ENCODE data around the gene IRF9.

Gene IRF9

GRCh38 chr14:24149302-24149969 is 11.6 kb upstream of the IRF9 start:
- no peak for DNase-seq

GRCh38 chr14:24150061-24150460 is 11.0 kb upstream of the IRF9 start:
- no peak for DNase-seq

- DNase-seq, result no peak
Measured at GRCh38 chr14:24150567-24150966, 10.5 kb upstream of the IRF9 start.

GRCh38 chr14:24150993-24151392 is 10.1 kb upstream of the IRF9 start:
- no peak for DNase-seq

- DNase-seq, result no peak
Measured at GRCh38 chr14:24151404-24152080, 9.5 kb upstream of the IRF9 start.

- DNase-seq, result no peak
Measured at GRCh38 chr14:24155100-24155499, 6.0 kb upstream of the IRF9 start.

GRCh38 chr14:24156840-24157239 is 4.2 kb upstream of the IRF9 start:
- DNase-seq, result no peak

GRCh38 chr14:24157331-24157730 is 3.7 kb upstream of the IRF9 start:
- DNase-seq, result no peak

GRCh38 chr14:24159777-24160498 is 1.1 kb upstream of the IRF9 start:
- DNase-seq, result no peak

- no peak for DNase-seq
Measured at GRCh38 chr14:24160499-24160849, 591 bp upstream of the IRF9 start.

- DNase-seq, result no peak
Measured at GRCh38 chr14:24162093-24162492, 1.0 kb downstream of the IRF9 start.

GRCh38 chr14:24164518-24164991 is 3.5 kb downstream of the IRF9 start:
- DNase-seq, result no peak

GRCh38 chr14:24165785-24166184 is 4.7 kb downstream of the IRF9 start:
- DNase-seq, result no peak

- no peak for DNase-seq
Measured at GRCh38 chr14:24167469-24168114, 6.5 kb downstream of the IRF9 start.

- DNase-seq, result peak; percentile 47 to 79 (median 60)
Measured at GRCh38 chr14:24171422-24172260, 10.6 kb downstream of the IRF9 start, which contains the start of gene REC8. TSS of gene REC8 (plus strand) at chr14:24172080. CDS start at chr14:24172553, 473 bp downstream.

- DNase-seq, result no peak
Measured at GRCh38 chr14:24172261-24172860, 11.3 kb downstream of the IRF9 start.

GRCh38 chr14:24172871-24173281 is 11.8 kb downstream of the IRF9 start:
- DNase-seq, result no peak

GRCh38 chr14:24176599-24176998 is 15.5 kb downstream of the IRF9 start:
- DNase-seq, result no peak

GRCh38 chr14:24177041-24177825 is 16.2 kb downstream of the IRF9 start:
- no peak for DNase-seq

- DNase-seq, result no peak
Measured at GRCh38 chr14:24177891-24178290, 16.8 kb downstream of the IRF9 start.
